ENCODE data around the gene TSSK3.

GRCh38 chr1:32351399-32352238 lies 10.7 kb upstream of the TSSK3 start:
- TF ChIP-seq CTCF (IDR thresholded peaks at IDR 0.05), result no peak
- peak; percentile 95 for TF ChIP-seq POLR2A (IDR thresholded peaks at IDR 0.05)
- TF ChIP-seq EP300 (IDR thresholded peaks at IDR 0.05), result no peak

All from ovary (tissue), 3 donors.